NCI-H2196 treated with DMSO at 0.1 percent for 48 hours (cell line): ENCODE results near the gene SEMA3F.

Experiments used
- DNase-seq: peaks from one replicate; lab custom pipeline; 2025; ENCODE audit not compliant: unreplicated experiment; lab: John Stamatoyannopoulos, UW

SEMA3F gene

DNA sequence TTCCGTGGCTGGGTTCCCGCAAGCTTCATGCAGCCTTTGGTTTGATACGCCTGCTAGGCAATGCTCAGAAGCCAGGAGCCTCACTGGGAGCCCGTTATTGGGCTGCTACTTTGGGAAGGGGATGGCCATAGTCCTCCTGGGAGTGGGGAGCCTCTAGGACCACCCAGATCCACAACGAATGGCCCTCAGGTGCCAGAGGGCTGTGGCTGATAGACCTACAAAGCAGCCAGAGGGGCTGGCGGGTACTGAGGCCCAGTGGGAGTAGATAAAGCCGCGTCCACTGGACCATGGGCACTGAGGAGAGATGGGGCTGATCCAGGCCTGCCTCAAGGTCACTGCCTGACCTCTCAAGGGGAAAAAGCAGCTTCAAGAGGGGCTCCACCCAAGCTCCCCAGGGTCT lies 37.0 kb downstream of the SEMA3F start:
- DNase-seq = no peak

GRCh38 chr3:50192689-50193141 lies 37.6 kb downstream of the SEMA3F start:
- DNase-seq = no peak

- DNase-seq = no peak
Measured at GRCh38 chr3:50193286-50193685, 38.2 kb downstream of the SEMA3F start.

DNA sequence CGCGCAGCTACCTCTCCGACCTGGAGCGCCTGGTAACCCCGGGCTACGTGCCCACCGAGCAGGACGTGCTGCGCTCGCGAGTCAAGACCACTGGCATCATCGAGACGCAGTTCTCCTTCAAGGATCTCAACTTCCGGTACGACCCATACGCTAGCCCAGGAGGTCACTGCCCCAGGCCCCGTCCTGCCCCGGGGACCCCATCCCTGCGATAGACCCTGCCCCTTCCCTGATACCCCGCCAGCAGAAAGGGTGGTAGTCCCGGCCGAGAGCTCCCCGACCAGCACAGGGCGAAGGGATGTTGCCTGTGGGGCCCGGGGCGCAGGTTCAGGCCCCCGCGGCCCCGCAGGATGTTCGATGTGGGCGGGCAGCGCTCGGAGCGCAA lies 38.6 kb downstream of the SEMA3F start:
- DNase-seq = no peak

DNA sequence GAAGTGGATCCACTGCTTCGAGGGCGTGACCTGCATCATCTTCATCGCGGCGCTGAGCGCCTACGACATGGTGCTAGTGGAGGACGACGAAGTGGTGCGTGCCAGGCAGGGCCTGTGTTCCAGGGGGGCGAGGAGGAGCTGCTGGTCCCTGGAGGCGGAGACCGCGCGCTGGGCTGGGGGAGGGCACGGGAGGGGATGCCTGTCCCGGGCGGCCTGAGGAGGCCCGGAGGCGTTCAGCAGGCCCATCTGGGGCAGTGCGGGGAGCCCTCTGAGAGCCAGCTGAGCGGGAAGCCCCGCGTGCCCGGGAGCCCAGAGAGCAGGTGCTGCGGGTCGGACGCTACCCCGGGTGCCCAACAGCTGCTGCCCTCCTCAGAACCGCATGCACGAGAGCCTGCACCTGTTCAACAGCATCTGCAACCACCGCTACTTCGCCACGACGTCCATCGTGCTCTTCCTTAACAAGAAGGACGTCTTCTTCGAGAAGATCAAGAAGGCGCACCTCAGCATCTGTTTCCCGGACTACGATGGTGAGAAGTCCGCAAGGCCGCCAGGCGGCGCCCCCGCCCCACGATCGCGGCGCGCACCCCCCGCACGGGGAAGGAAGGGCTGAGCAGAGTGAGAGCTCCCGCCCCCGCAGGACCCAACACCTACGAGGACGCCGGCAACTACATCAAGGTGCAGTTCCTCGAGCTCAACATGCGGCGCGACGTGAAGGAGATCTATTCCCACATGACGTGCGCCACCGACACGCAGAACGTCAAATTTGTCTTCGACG lies 39.2 kb downstream of the SEMA3F start:
- peak; percentile 13 for DNase-seq

DNA sequence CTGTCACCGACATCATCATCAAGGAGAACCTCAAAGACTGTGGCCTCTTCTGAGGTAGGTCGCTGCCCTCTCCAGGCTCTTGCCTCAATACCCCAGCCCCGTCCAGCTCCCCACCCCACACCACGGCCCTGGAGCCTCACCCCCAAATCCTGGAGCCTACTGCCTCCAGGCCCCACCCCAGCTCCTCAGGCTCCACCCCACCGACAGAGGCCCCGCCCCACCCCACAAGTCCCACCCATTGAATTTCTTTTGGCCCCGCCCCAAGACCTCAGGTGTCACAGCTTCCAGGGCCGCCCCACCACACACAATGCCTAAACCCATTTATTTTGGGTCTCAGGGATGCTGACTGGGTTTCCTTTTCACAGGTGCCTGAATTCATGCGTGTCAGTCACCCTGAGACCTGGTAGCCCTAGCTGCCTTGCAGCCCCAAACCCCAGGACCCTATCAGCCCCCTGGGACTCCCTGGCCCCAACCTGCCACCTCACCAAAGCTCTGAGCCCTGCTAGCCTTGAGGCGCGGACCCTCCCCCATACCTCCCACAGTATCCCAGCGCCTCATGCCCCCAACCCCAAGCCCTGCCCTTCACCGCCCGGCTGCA lies 39.9 kb downstream of the SEMA3F start:
- DNase-seq = no peak

DNA sequence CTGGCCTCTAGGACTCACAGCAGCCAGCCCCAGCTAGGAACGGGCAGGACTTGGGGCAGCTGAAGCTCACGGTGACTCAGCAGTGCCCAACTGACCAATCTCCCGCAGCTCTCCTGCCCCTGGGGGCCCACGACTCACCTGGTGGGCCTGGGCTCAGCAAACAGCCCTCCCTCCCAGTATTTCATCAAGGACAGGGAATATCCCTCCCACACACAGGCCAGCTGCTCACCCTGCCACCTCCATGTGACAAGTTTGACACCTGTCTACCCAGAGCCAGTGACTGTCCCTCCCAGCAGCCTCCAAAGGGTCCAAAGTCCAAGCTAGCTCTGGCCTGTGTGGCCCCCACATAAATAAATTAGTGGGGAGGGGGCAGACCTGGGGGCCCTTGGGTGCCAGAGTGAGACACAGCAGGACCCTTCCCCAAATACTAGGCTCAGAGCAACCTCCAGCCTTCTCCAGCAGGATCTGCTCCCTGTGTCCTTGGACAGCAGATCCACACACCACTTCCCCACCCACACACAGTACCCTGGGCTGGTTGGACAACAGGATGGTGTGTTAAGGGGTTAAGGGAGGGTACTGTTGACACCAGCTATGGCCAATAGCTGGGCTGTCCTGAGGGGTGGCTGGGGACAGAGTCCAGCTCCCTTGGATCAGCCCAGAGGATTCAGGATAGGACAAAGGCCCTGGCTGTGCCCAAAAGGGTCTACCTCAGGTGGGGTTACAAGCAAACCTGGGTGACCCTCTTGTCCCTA lies 40.6 kb downstream of the SEMA3F start:
- no peak for DNase-seq

- DNase-seq = no peak
Measured at GRCh38 chr3:50196253-50196801, 41.2 kb downstream of the SEMA3F start.

GRCh38 chr3:50201573-50202315 lies 46.6 kb downstream of the SEMA3F start:
- DNase-seq = no peak

DNA sequence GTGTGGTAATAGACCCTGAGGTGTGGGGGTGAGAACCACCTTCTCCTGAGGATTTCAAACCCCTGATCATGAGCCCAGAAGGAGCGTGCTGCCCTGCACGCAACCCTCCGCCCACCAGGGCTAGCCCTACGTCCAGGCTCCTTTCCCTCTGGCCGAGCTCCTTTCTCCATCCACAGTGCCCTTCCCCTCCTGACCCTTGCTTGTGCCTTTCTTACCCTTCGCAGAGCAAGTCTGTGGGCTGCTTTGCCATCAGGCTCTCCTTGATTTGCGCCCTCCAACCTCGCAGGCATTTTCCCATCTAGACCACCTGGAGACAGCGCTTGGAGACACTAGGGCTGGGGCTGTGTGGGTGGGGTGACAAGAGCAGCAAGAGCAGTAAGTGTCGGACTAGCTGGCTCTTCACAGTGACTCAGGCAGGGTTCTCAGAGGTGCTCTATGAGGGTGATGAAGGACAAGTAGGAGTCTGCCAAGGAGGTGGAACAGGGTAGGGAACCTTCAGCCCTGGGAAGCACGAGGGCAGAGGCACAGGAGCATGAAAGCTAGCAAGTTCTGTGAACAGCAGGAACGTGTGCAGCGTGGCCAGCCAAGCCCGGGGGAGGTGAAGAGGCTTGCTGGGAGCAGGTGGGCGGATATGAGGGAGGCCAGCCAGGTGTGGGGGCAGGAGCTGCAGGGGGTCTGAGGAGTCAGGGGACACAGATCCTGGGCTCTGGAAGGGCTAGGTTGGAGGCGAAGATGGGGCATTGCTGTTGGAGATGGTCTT lies 47.4 kb downstream of the SEMA3F start:
- DNase-seq = no peak

DNA sequence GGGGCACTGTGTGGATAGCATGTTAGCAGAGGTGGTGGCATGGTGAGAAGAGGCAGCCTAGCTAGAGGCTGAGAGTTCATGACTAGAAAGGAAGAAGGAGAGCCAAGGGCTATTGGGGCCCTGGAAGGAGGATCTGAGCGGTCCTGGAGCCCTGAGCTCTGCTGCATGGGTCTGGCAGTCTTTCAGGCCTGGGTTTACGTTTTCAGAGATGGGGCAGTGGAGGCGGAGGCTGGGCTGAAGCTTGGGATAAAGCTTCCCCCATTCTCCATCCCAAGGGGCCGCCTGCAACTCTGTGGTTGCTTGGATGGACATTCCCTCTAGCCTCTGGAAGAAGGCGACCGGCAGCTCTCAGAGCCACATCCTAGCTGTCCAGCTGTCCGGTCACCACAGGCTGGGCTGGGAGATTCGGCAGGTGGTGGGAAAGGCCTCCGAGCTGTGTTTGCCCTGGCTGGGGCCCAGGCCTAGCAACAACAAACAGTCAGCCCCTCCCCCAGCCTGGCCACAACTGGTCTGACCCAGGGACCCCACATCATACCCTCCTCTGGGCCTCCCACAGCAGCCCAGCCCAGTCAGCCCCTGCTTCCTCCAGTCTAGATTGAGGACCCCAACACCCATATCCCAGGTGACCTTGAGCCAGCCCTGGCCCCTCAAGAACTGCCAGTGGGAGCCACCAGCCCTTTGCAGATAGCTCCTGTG lies 48.1 kb downstream of the SEMA3F start:
- no peak for DNase-seq

DNA sequence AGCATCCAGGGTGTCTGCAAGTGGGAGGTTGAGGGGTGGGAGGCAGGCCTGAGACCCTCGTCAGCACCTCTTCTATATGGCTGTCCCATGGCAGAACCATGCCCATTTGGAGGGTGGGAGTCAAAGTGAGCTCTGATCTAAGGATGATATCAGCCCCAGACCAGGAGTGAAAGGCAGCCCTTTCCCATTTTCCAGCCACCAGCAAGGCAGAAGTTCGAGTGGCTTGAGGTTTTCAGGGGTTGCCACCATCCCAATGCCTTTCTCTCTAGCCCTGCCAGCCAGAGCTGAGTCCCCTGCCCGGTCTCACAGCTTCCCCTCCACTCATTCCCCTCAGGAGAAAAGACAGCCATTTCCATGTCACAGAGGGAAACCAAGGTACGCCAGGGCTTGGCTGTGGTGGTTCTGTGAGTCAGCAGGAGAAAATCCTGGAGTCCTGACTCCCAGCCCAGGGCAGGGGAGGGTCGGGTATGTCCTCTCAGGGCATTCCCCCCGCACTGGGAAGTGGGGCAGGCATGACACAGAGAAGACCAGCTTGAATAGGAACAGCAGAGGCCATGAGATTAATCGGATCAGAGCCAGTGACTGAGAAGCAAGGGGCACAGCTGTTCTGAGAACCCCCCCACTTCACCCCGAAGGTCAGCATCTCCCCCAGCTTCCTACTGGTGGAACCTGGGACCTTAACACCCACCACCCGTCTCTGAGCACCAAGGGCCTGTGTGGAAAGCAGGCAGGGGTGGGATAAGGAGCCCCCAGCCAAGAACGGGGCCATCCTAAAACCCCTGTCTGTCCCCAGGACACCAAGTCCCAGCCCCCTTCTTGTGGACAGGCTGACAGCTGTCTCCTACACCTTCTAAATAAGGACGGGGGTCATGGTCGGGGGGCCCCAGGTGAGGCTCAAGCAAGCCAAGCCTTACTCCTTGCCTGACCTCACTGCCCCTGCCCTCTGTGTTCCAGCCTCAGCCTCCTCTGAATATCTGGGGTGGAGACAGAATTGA lies 49.0 kb downstream of the SEMA3F start:
- no peak for DNase-seq

DNA sequence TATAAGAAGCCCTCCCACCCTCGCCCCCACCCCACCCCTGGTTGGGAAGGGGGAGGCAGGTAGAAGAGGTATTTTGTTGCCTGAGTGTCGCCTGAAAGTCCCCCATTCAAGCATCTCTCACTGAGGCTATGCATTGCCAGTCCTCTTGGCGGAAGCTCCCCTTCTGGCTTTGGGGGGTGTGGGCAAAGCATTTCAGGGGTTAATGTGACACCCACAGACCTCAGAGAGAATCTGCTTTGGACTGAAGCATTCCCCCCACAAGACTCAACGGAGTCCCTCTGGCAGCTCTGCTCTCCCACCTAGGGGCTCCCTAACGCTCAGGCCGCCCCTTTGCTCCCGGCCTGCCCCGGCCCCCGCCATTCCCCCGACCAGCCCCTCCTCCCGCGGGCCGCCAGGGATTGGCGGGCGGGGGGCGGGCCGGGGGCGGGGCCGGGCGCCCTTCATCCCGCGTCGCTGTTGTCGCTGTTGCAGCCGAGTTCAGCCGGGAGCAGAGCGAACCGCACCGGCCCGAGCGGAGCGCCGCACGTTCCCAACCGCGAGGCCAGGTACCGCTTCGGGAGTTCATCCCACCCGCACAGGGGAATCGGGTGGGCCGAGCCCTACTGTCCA lies 49.8 kb downstream of the SEMA3F start, which contains the start of gene SLC38A3:
Gene SLC38A3, plus strand, starts transcription at position 468 of the 609 bp plus-strand sequence. CDS start 8,929 bp downstream, outside the sequence.
- DNase-seq = no peak

DNA sequence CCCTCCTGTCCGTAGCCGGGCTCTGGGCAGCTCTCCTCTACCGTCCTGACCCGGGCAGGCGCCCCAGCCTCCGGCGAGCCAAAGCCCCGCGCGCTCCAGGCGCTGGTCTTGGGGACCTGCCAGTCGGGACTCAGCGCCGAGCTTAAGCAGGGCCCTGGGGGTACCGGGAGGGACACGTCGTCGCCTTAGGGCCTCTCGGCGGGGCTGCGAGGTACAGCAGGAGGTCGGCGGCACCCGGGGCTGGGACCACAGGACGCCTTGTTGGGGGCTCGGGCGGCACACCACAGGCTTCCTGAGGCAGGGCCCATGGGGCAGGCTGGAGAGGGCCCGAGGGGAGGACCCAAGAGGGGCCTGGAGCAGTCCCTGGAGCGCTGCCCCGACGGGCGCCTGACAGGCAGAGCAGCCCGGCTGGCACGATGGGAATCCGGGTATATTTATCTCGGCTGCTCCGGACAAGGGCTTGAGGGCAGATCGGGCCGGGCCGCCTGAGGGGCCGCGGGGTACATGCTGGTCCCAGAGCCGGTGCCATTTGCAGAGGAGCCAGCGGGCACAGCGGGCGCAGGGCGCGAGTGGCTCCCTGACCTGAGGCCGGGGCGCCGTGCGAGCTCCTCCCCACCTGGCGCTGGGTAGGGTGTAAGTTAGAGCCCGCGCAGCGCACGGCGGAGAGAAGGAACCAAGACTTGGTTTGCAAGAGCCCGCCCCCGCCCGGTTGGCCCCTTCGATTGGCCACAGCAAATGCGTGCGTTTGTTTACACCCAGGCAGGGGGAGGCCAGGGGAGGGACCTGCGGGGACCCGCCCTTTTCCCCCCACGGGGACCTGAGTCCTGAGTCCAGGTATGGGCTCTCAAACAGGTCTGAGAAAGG lies 50.5 kb downstream of the SEMA3F start:
- DNase-seq = peak; percentile 21

GRCh38 chr3:50207359-50208042 lies 52.4 kb downstream of the SEMA3F start:
- DNase-seq = no peak

- DNase-seq = no peak
Measured at GRCh38 chr3:50208677-50209344, 53.7 kb downstream of the SEMA3F start.
